Fibroblast of mammary gland (primary cell): ENCODE data around the gene VPS41.

Experiments used
- DNase-seq: peaks from one replicate; pipeline ENCODE4 v3.0.0-alpha.2; 2010; ENCODE audit warnings: low read depth
- H3K4me3 ChIP-seq: 2 replicates; pipeline ENCODE4 v1.5.1; 2011; ENCODE audit warnings: low read depth, mild to moderate bottlenecking, low read length, moderate library complexity; ENCODE audit not compliant: control insufficient read depth
- CTCF ChIP-seq: conservative IDR thresholded peaks from 2 replicates; pipeline ENCODE4 v1.5.1; 2011; ENCODE audit warnings: low read depth, low read length, inconsistent platforms; ENCODE audit not compliant: control insufficient read depth, insufficient read depth

The VPS41 gene

GRCh38 chr7:38881947-38882684 is 26.9 kb downstream of the VPS41 start:
- no peak for TF ChIP-seq CTCF
- no peak for DNase-seq
- no peak overlapping the region for H3K4me3 ChIP-seq

- H3K4me3 ChIP-seq, result no peak overlapping the region
- DNase-seq, result no peak
- no peak for TF ChIP-seq CTCF
Observed at GRCh38 chr7:38881015-38881414, 28.0 kb downstream of the VPS41 start.

- TF ChIP-seq CTCF, result no peak
- DNase-seq, result no peak
- no peak overlapping the region for H3K4me3 ChIP-seq
Observed at GRCh38 chr7:38880454-38880853, 28.5 kb downstream of the VPS41 start.

GRCh38 chr7:38880035-38880434 is 29.0 kb downstream of the VPS41 start:
- DNase-seq, result no peak
- TF ChIP-seq CTCF, result no peak

GRCh38 chr7:38878694-38879457 is 30.1 kb downstream of the VPS41 start:
- no peak for DNase-seq
- no peak for TF ChIP-seq CTCF
- H3K4me3 ChIP-seq, result no peak overlapping the region

More at GRCh38 chr7:38880035-38880434, 29.0 kb downstream of the VPS41 start:
- no peak overlapping the region for H3K4me3 ChIP-seq

GRCh38 chr7:38873433-38873832 is 35.6 kb downstream of the VPS41 start:
- H3K4me3 ChIP-seq, result no peak overlapping the region
- TF ChIP-seq CTCF, result no peak
- no peak for DNase-seq
